Type B pancreatic cell (in vitro differentiated cells): ENCODE results near the gene PBOV1. TPM values are rescaled to one million over a fixed set of nuclear protein-coding genes. Genes with fewer than 3 reads are reported as not detected.

ENCODE experiments used
- DNase-seq: peaks from one replicate; pipeline ENCODE4 v3.0.0; 2021; ENCODE audit warnings: mixed read lengths; ENCODE audit not compliant: unreplicated experiment; ENCODE audit errors: extremely low spot score
- H3K27ac Mint-ChIP-seq: 2 replicates; pipeline ENCODE4 v1.8.0; 2021; ENCODE audit warnings: mild to moderate bottlenecking, mixed read lengths
- H3K27me3 Mint-ChIP-seq: 2 replicates; pipeline ENCODE4 v1.8.0; 2021; ENCODE audit warnings: mixed read lengths
- H3K36me3 Mint-ChIP-seq: 2 replicates; pipeline ENCODE4 v1.8.0; 2021; ENCODE audit warnings: mixed read lengths
- H3K4me1 Mint-ChIP-seq: one replicate; pipeline ENCODE4 v1.8.0; 2021; ENCODE audit warnings: mixed read lengths; ENCODE audit not compliant: unreplicated experiment
- H3K4me3 Mint-ChIP-seq: 2 replicates; pipeline ENCODE4 v1.8.0; 2021; ENCODE audit warnings: mild to moderate bottlenecking, mixed read lengths
- H3K9me3 Mint-ChIP-seq: 2 replicates; pipeline ENCODE4 v1.8.0; 2021; ENCODE audit warnings: mixed read lengths
- total RNA-seq: library from RNA; stranded (reverse); gene quantifications from 2 replicates; pipeline ENCODE4 v1.2.1, GENCODE V29; 2021; ENCODE audit warnings: low replicate concordance
- TF ChIP-seq, protein P1 (sequence below): fragments of 200-600 bp; sonication (generic); conservative IDR thresholded peaks from 2 replicates; pipeline ENCODE4 v1.5.0; 2021; ENCODE audit warnings: antibody characterized with exemption, mild to moderate bottlenecking

The PBOV1 gene
- total RNA-seq, 1 donor from 2014 or later, result not detected

DNA sequence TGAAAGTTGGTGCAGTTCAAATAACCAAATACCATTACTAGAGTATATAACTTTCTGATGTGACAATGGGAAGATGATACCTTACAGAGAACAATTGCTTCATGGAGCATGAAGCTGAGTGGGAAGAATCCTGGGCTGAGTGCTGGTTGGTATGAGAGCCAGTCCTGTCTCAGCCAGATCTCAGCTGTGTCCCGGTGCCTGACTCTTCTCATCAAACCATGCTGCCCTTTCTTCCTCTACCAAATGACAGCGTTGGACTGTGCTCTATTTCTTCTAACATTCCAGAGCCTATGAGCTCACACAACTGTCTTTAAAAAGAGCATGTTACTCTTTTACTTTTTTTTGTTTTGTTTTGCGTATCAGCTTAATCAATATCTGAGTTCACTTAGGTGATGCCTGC is 27.5 kb upstream of the PBOV1 start:
- Mint-ChIP-seq H3K9me3 (no peaks in the 10 kb centered on the region), H3K27ac (no peak overlapping the region), H3K4me3 (no peak overlapping the region), H3K4me1 (peaks cover 5% of the 10 kb centered on the region), H3K36me3 (peaks cover 4% of the 10 kb centered on the region), H3K27me3 (no peaks in the 10 kb centered on the region)
- TF ChIP-seq, protein P1, sequence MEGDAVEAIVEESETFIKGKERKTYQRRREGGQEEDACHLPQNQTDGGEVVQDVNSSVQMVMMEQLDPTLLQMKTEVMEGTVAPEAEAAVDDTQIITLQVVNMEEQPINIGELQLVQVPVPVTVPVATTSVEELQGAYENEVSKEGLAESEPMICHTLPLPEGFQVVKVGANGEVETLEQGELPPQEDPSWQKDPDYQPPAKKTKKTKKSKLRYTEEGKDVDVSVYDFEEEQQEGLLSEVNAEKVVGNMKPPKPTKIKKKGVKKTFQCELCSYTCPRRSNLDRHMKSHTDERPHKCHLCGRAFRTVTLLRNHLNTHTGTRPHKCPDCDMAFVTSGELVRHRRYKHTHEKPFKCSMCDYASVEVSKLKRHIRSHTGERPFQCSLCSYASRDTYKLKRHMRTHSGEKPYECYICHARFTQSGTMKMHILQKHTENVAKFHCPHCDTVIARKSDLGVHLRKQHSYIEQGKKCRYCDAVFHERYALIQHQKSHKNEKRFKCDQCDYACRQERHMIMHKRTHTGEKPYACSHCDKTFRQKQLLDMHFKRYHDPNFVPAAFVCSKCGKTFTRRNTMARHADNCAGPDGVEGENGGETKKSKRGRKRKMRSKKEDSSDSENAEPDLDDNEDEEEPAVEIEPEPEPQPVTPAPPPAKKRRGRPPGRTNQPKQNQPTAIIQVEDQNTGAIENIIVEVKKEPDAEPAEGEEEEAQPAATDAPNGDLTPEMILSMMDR, result no peak
- DNase-seq, result no peak

DNA sequence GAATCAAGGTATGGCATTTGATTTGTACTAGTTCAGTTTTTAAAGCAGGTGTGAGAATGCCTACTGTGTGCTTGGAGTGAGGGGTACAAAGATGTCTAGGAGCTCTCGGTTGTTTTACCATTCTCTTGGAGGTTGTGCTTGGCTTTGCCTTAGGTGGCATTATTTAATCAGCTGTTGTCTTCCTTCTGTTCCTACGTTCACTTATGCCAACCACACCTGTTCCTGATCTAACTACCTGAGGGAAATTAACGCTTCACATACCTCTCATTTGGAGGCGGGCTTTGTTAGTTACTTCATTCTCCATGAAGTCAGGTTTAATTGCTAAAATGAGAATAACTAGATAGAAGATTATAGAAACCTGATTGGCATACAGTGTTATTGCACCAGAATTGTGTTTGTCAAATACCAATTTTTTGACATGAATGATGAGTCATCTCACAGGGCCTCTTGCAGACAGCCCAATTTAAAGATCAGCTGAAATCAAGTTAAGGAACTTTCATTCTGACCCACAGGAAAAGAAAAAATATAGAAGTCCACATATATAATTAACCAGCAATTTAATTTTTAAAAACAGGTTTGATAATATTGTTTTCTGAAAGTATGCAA is 24.8 kb upstream of the PBOV1 start:
- Mint-ChIP-seq H3K4me1 (peaks cover 3% of the 10 kb centered on the region), H3K27me3 (no peaks in the 10 kb centered on the region), H3K9me3 (no peaks in the 10 kb centered on the region), H3K4me3 (no peak overlapping the region), H3K36me3 (no peaks in the 10 kb centered on the region), H3K27ac (no peak overlapping the region)
- TF ChIP-seq, protein P1, result no peak
- no peak for DNase-seq

DNA sequence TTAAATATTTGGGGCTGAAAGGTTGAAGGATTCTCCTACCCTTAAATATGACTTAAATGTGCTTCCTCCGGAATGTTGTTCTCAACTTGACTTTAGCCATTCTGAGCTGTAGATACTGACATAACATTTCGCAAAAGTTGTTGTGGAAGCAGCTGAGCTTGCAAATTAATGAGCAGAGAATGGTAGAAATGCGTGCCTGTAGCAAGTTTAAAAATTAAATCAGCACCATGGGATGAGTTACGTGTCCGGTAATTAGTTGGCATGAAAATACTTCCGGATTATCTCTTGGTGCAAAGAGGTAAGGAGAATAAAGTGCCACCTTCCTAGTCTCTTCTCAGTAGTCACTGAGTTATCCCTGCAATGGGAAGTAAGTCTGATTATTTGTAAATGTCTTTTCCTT is 23.6 kb upstream of the PBOV1 start:
- no peaks in the 10 kb centered on the region for H3K36me3 Mint-ChIP-seq
- H3K27ac Mint-ChIP-seq, result no peak overlapping the region
- H3K4me1 Mint-ChIP-seq, result peaks cover 3% of the 10 kb centered on the region
- no peak for DNase-seq
- H3K27me3 Mint-ChIP-seq, result no peaks in the 10 kb centered on the region
- no peak overlapping the region for H3K4me3 Mint-ChIP-seq
- H3K9me3 Mint-ChIP-seq, result no peaks in the 10 kb centered on the region
- TF ChIP-seq, protein P1, result no peak

DNA sequence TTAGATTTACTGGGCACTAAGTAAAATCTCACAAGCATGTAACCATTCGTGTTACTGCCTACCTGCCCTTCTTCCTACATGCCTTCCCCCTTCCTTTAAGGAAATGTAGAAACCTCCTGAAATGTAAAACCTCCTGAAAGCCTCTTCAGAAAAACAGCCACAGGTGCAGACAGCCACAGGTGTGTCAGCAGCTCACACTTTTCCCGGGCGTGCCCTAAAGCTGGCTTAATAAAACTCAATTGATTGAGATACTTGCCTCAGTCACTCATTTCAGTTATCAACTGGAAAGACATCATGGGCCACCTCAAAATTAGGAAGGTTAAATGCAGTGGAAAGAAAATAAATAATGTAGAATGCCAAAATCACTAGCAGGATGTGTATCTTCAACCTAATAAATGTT is 23.1 kb upstream of the PBOV1 start:
- Mint-ChIP-seq H3K36me3 (no peaks in the 10 kb centered on the region), H3K4me1 (peaks cover 3% of the 10 kb centered on the region), H3K9me3 (no peaks in the 10 kb centered on the region), H3K27ac (no peak overlapping the region), H3K27me3 (no peaks in the 10 kb centered on the region), H3K4me3 (no peak overlapping the region)
- TF ChIP-seq, protein P1, result no peak
- DNase-seq, result no peak

DNA sequence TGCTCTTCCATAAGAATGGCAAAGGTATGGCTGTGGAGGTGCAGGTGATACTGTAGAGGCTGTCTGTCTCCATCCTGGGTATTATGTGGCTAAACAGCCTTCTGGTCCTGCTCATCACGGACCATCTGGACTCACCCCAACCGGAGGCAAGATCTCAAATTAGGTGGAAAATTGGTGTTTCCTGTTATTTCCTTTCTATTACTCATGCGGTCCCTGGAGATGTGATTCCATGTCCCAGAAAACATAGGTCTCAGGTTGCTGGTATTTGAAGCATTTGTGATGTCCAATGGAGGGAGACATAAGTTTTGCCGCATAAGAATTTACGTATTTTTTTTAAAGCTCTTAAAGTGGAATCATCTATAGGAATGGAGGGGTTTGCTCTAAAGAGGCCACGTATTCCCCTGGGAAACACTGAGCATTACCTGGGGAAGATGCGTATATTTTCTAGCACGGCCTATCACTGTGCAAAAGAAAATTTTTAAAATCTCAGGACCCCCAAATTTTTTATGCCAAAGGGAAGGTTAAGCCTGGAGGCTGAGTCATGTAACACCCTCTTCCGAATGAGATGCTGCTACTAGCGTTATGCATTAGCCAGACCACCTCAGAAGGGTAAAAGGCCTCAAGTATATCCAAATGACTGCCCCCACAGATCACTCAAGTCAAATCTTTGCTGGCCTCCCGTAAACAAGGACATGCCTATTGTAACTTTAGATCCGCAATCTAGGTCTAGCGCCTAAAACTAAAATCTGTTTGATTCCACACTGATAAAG is 22.4 kb upstream of the PBOV1 start:
- DNase-seq, result no peak
- Mint-ChIP-seq H3K4me1 (peaks cover 3% of the 10 kb centered on the region), H3K27me3 (no peaks in the 10 kb centered on the region), H3K4me3 (no peak overlapping the region), H3K27ac (no peak overlapping the region), H3K36me3 (no peaks in the 10 kb centered on the region), H3K9me3 (no peaks in the 10 kb centered on the region)
- TF ChIP-seq, protein P1, result no peak
